K562 (cell line): Measurements from ENCODE around the gene SLC38A11. TPM values are rescaled to one million over a fixed set of nuclear protein-coding genes. Genes with fewer than 3 reads are reported as not detected.

Source experiments
- ATAC-seq: fragments of 200-7000 bp; cut with Tn5 transposase; 3 replicates; pipeline ENCODE4 v1.9.1; 2020; ENCODE audit warnings: moderate library complexity
- BruUV-seq: library from RNA; stranded (reverse); fragments of 400-500 nt; replicated peaks from 2 replicates; lab custom pipeline; 2021; lab: Mats Ljungman, UMichigan
- CTCF ChIA-PET: fragments of 300-600 bp; formaldehyde crosslinking; extraction: SDS; loops from one replicate; lab custom pipeline; 2021; ENCODE audit warnings: low intra/inter-chr PET ratio; lab: Yijun Ruan, JAX
- POLR2A ChIA-PET: fragments of 300-600, 350-650 bp; sonication (Branson Sonifier 250); formaldehyde crosslinking; extraction: SDS; loops from one replicate; lab custom pipeline; 2021; ENCODE audit warnings: antibody characterized with exemption, inconsistent platforms; lab: Yijun Ruan, JAX
- DNase-seq, 4 experiments: peaks; one replicate each; pipeline versions ENCODE4 v3.0.0 to v3.0.0-alpha.2; 2011 to 2018; ENCODE audit warnings: low spot score in 3 of 4, mixed read lengths in 3 of 4; ENCODE audit errors: extremely low read depth in 1 of 4
- FAIRE-seq: peaks from 2 replicates; lab custom pipeline; 2011; peaks lifted over from hg19 to GRCh38; lab: Jason Lieb, UNC
- H2AFZ ChIP-seq: 2 replicates; pipeline ENCODE4 v1.6.0; 2011; ENCODE audit warnings: low read depth, low read length, control low read depth, inconsistent platforms
- H3K27ac ChIP-seq: fragments of 200-600 bp; 3 replicates; pipeline ENCODE4 v1.8.0; 2011; ENCODE audit warnings: low read depth, mild to moderate bottlenecking, control low read depth, inconsistent platforms, low read length, moderate library complexity, mixed read lengths; ENCODE audit errors: extremely low read depth
- H3K27me3 ChIP-seq, 2 experiments: fragments of 300-600 bp in 1 of 2; 2 replicates in 1 of 2; 3 replicates in 1 of 2; pipeline versions ENCODE4 v1.6.0 to v1.8.0; 2011; ENCODE audit warnings: inconsistent platforms in 2 of 2, low read length in 2 of 2, mild to moderate bottlenecking in 1 of 2, mixed read lengths in 1 of 2, moderate library complexity in 1 of 2; ENCODE audit not compliant: control insufficient read depth in 2 of 2, insufficient read depth in 2 of 2
- H3K36me3 ChIP-seq: fragments of 300-600 bp; 3 replicates; pipeline ENCODE4 v1.8.0; 2011; ENCODE audit warnings: mild to moderate bottlenecking, low read length, inconsistent platforms; ENCODE audit not compliant: control insufficient read depth, insufficient read depth
- H3K4me1 ChIP-seq, 2 experiments: fragments of 200-600 bp in 1 of 2; replicated peaks in 1 of 2; 2 replicates in 1 of 2; 3 replicates in 1 of 2; pipeline versions ENCODE4 v1.5.1 to v1.8.0; 2011; ENCODE audit warnings: inconsistent platforms in 2 of 2, low read length in 2 of 2, mild to moderate bottlenecking in 1 of 2, mixed read lengths in 1 of 2, moderate library complexity in 1 of 2; ENCODE audit not compliant: control insufficient read depth in 2 of 2, insufficient read depth in 2 of 2
- H3K4me2 ChIP-seq: 2 replicates; pipeline ENCODE4 v1.6.1; 2011; ENCODE audit warnings: low read length, control low read depth, inconsistent platforms, mixed read lengths; ENCODE audit not compliant: insufficient read depth
- H3K4me3 ChIP-seq: fragments of 200-600 bp; sonication (generic), shearing (Covaris generic); 2 replicates; pipeline ENCODE4 v1.5.1; 2016; ENCODE audit warnings: control low read depth, inconsistent platforms
- H3K79me2 ChIP-seq: fragments of 200-600 bp; 3 replicates; pipeline ENCODE4 v1.8.0; 2011; ENCODE audit warnings: low read length, inconsistent platforms; ENCODE audit not compliant: control insufficient read depth, insufficient read depth
- H3K9ac ChIP-seq, 2 experiments: 2 replicates each; pipeline versions ENCODE4 v1.6.0 to v1.6.1; 2011; ENCODE audit warnings: low read depth in 2 of 2, low read length in 2 of 2, control low read depth in 1 of 2, inconsistent platforms in 1 of 2, mild to moderate bottlenecking in 1 of 2, mixed read lengths in 1 of 2; ENCODE audit not compliant: insufficient read depth in 1 of 2
- H3K9me1 ChIP-seq: one replicate; pipeline ENCODE4 v1.6.0; 2011; ENCODE audit warnings: inconsistent platforms, mild to moderate bottlenecking, low read length, moderate library complexity; ENCODE audit not compliant: control insufficient read depth, insufficient read depth
- H3K9me3 ChIP-seq: replicated peaks from 2 replicates; pipeline ENCODE4 v1.5.1; 2011; ENCODE audit warnings: low read depth, low read length, inconsistent platforms; ENCODE audit not compliant: control insufficient read depth, insufficient read depth
- H4K20me1 ChIP-seq: replicated peaks from 2 replicates; pipeline ENCODE4 v1.6.1; 2011; ENCODE audit warnings: low read length, inconsistent platforms, mixed read lengths; ENCODE audit not compliant: control insufficient read depth, insufficient read depth
- BACH1 ChIP-seq: fragments of 200-800 bp; sonication (Bioruptor generic); IDR thresholded peaks from 2 replicates; pipeline ENCODE4 v1.6.1; 2016; ENCODE audit warnings: missing genetic modification characterization, missing compliant biosample characterization
- CHCHD3 ChIP-seq: fragments of 250-450 bp; sonication (Bioruptor Pico); IDR thresholded peaks from 2 replicates; pipeline ENCODE4 v2.1.2; 2022; ENCODE audit warnings: mild to moderate bottlenecking
- FOXM1 ChIP-seq, 2 experiments: fragments of 450-650 bp in 1 of 2; sonication (generic) in 1 of 2; formaldehyde crosslinking in 1 of 2; IDR thresholded peaks; 2 replicates each; pipeline versions ENCODE4 v1.6.1 to v1.9.0; 2017 to 2022; ENCODE audit warnings: low read depth in 2 of 2, mild to moderate bottlenecking in 2 of 2, missing genetic modification reagents in 1 of 2, moderate library complexity in 1 of 2
- FUS ChIP-seq: fragments of 200-400 bp; formaldehyde crosslinking; optimal IDR thresholded peaks from 2 replicates; pipeline ENCODE3; 2017; ENCODE audit warnings: low read depth, low read length
- HDAC3 ChIP-seq: fragments of 450-650 bp; IDR thresholded peaks from 2 replicates; pipeline ENCODE4 v1.6.1; 2018; ENCODE audit warnings: borderline replicate concordance, mild to moderate bottlenecking, moderate library complexity; ENCODE audit not compliant: partially characterized antibody
- HDGF ChIP-seq: fragments of 450-650 bp; IDR thresholded peaks from 2 replicates; pipeline ENCODE4 v1.6.1; 2016
- KHSRP ChIP-seq: fragments of 450-650 bp; IDR thresholded peaks from 2 replicates; pipeline ENCODE4 v1.6.1; 2017
- KLF13 ChIP-seq: fragments of 450-650 bp; IDR thresholded peaks from 2 replicates; pipeline ENCODE4 v1.6.1; 2016; ENCODE audit warnings: missing genetic modification characterization, low read depth, mild to moderate bottlenecking, missing compliant biosample characterization, moderate library complexity, borderline replicate concordance
- MCM5 ChIP-seq: fragments of 450-650 bp; IDR thresholded peaks from 2 replicates; pipeline ENCODE4 v1.6.1; 2016; ENCODE audit warnings: low read depth
- NR2C1 ChIP-seq, 2 experiments: fragments of 450-650 bp; IDR thresholded peaks; 2 replicates each; pipeline ENCODE4 v1.6.1; 2017; ENCODE audit warnings: mild to moderate bottlenecking in 2 of 2, antibody characterized with exemption in 1 of 2, inconsistent platforms in 1 of 2, missing compliant biosample characterization in 1 of 2, missing genetic modification characterization in 1 of 2
- POLR2A ChIP-seq: fragments of 450-650 bp; conservative IDR thresholded peaks from 2 replicates; pipeline ENCODE4 v1.6.1; 2016
- PYGO2 ChIP-seq: fragments of 450-650 bp; IDR thresholded peaks from 2 replicates; pipeline ENCODE4 v1.6.1; 2016; ENCODE audit warnings: mild to moderate bottlenecking, missing genetic modification characterization, moderate library complexity, missing compliant biosample characterization
- ZBTB9 ChIP-seq: fragments of 450-650 bp; formaldehyde crosslinking; IDR thresholded peaks from 2 replicates; pipeline ENCODE4 v1.4.0; 2020; ENCODE audit warnings: mild to moderate bottlenecking, moderate library complexity
- ZKSCAN3 ChIP-seq: fragments of 250-450 bp; sonication (Bioruptor Pico); IDR thresholded peaks from 2 replicates; pipeline ENCODE4 v1.4.0; 2020
- ZNF431 ChIP-seq: sonication (generic); formaldehyde crosslinking; IDR thresholded peaks from 2 replicates; pipeline ENCODE4 v1.8.0; 2022; ENCODE audit warnings: mild to moderate bottlenecking, missing genetic modification reagents
- ZNF584 ChIP-seq: fragments of 200-800 bp; sonication (Bioruptor generic); IDR thresholded peaks from 2 replicates; pipeline ENCODE4 v1.6.1; 2016; ENCODE audit warnings: low read depth, mild to moderate bottlenecking, missing genetic modification characterization, missing compliant biosample characterization
- WGBS: fragments of 100-300 bp; shearing (Covaris generic); methylation state at CpG from one replicate; pipeline ENCODE4 v1.1.6; 2016; ENCODE audit warnings: low coverage, mixed read lengths; ENCODE audit not compliant: insufficient coverage; ENCODE audit errors: missing lambda C conversion rate; 5-methylcytosine and 5-hydroxymethylcytosine counted together
- in situ Hi-C: fragments of 300-500 bp; cut with MboI; formaldehyde crosslinking; loops from 4 replicates; pipeline ENCODE4 v1.15.0; 2018; ENCODE audit warnings: inconsistent platforms, mixed read lengths
- intact Hi-C: fragments of 100-400 bp; cut with micrococcal nuclease; formaldehyde crosslinking; loops from 2 replicates; pipeline ENCODE4 v1.14.2; 2022
- polyA plus RNA-seq, 8 experiments: library from polyadenylated mRNA; depleted of rRNA in 4 of 8; stranded (reverse) in 5 of 8; unstranded in 3 of 8; fragments of >200 nt; fragmentation: Nextera tagmentation in 2 of 8; fragmentation: Illumina TruSeq in 1 of 8; extraction: Ambion mirVana in 2 of 8; extraction: Trizol in 1 of 8; gene quantifications; 2 replicates each; pipeline versions ENCODE4 v1.2.1 to v1.2.3, GENCODE V29; 2011 to 2014; ENCODE audit warnings: inconsistent platforms in 1 of 8, missing spikeins in 1 of 8
- total RNA-seq, 7 experiments: library from RNA; depleted of rRNA in 6 of 7; stranded (reverse); fragments of >200 nt in 6 of 7; fragmentation: Illumina TruSeq in 2 of 7; extraction: Trizol in 2 of 7; gene quantifications; 2 replicates each; pipeline versions ENCODE4 v1.2.1 to v1.2.3, GENCODE V29; 2011 to 2021; ENCODE audit warnings: low replicate concordance in 1 of 7
- TF ChIP-seq, protein P1 (sequence below): fragments of 250-450 bp; sonication (Bioruptor Pico); IDR thresholded peaks from 2 replicates; pipeline ENCODE4 v1.8.0; 2022; ENCODE audit warnings: inconsistent platforms, mild to moderate bottlenecking, moderate library complexity, borderline replicate concordance

The SLC38A11 gene
- total and polyA plus RNA-seq, 9 of the 15 experiments (the other 6 are each of a cell fraction or from before 2014, with no cell fraction given): not detected

DNA sequence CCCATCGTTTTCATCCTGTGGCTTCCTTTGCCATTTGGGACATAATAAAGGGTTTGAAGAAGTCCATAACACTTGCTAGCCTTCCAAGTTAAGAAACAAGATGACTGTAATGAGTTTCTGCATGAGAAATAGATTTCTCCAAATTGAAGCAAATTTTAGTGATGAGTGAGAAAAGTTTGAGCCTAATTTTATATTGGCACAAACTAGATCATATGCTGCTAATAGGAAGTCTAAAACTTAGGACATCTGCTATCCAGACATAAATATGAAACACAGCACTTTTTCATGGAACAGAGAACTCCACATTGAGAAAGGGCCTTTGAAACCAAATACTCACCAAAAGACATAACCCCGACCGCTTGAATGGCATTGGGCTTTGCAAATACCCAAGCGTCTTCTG is 39.8 kb downstream of the SLC38A11 start:
- H3K4me3 ChIP-seq: no peak overlapping the region
- DNase-seq (no peak), FAIRE-seq (no peak), ATAC-seq (no peak)
- intact Hi-C loops (no loop called here), in situ Hi-C loops (no loop called here)
- ChIA-PET POLR2A (no interaction called here), CTCF (no interaction called here)
- H3K79me2 ChIP-seq: no peaks in the 10 kb centered on the region
- 4% methylated on average over 4 of the region's 4 CpGs for WGBS
- H3K9me1 ChIP-seq: no peaks in the 10 kb centered on the region
- no peak overlapping the region for H3K4me2 ChIP-seq
- TF ChIP-seq NR2C1 (IDR thresholded peaks at IDR 0.05) (no peak), NR2C1 (tag; IDR thresholded peaks at IDR 0.05) (no peak), CHCHD3 (CRISPR knock-in tag) (no peak), FUS (no peak), ZNF431 (CRISPR knock-in tag) (no peak), BACH1 (tag) (no peak), ZNF584 (CRISPR knock-in tag) (no peak), POLR2A (no peak), HDGF (no peak), FOXM1 (IDR thresholded peaks at IDR 0.05; ENCODE audit: low read depth) (no peak), FOXM1 (CRISPR knock-in tag; IDR thresholded peaks at IDR 0.05; ENCODE audit: low read depth) (no peak), KLF13 (no peak), PYGO2 (no peak), ZBTB9 (CRISPR knock-in tag) (no peak), ZKSCAN3 (no peak), MCM5 (no peak), HDAC3 (no peak), KHSRP (no peak)
- TF ChIP-seq, protein P1, sequence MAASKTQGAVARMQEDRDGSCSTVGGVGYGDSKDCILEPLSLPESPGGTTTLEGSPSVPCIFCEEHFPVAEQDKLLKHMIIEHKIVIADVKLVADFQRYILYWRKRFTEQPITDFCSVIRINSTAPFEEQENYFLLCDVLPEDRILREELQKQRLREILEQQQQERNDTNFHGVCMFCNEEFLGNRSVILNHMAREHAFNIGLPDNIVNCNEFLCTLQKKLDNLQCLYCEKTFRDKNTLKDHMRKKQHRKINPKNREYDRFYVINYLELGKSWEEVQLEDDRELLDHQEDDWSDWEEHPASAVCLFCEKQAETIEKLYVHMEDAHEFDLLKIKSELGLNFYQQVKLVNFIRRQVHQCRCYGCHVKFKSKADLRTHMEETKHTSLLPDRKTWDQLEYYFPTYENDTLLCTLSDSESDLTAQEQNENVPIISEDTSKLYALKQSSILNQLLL (CRISPR knock-in tag): no peak
- no peaks in the 10 kb centered on the region for H3K4me1 ChIP-seq
- H4K20me1 ChIP-seq: no peaks in the 10 kb centered on the region
- no peaks in the 10 kb centered on the region for H3K36me3 ChIP-seq
- no peaks in the 10 kb centered on the region; the same call in 1 of the 2 replicates for H3K9me3 ChIP-seq
- H3K27ac ChIP-seq: no peak overlapping the region
- H2AFZ ChIP-seq: no peak overlapping the region
- no peak overlapping the region for H3K9ac ChIP-seq
- BruUV-seq: no TSS peak
- no peaks in the 10 kb centered on the region for H3K27me3 ChIP-seq
